Ascending aorta (tissue), 2 donors: Measurements from ENCODE around the gene NPR3. TPM values are rescaled to one million over a fixed set of nuclear protein-coding genes. Genes with fewer than 3 reads are reported as not detected.

Source experiments
- DNase-seq, 2 donors: peaks; one replicate each; pipeline ENCODE4 v3.0.0-alpha.2; 2019; ENCODE audit warnings: low spot score in 2 of 2
- H3K27ac ChIP-seq, 2 donors: fragments of 200-600 bp; sonication (generic); one replicate each; pipeline ENCODE4 v1.5.1; 2016 to 2017; ENCODE audit warnings: mild to moderate bottlenecking in 1 of 2
- H3K27me3 ChIP-seq: fragments of 200-600 bp; sonication (generic); one replicate; pipeline ENCODE4 v1.5.1; 2017
- H3K36me3 ChIP-seq, 2 donors: fragments of 200-600 bp; sonication (generic); one replicate each; pipeline ENCODE4 v1.5.1; 2016
- H3K4me1 ChIP-seq, 2 donors: fragments of 200-600 bp; sonication (generic); one replicate each; pipeline ENCODE4 v1.5.1; 2016 to 2017; ENCODE audit warnings: mild to moderate bottlenecking in 1 of 2
- H3K4me3 ChIP-seq, 2 donors: fragments of 200-600 bp; sonication (generic); one replicate each; pipeline ENCODE4 v1.5.1; 2016 to 2017; ENCODE audit warnings: mild to moderate bottlenecking in 1 of 2
- H3K9me3 ChIP-seq, 2 donors: fragments of 200-600 bp; sonication (generic); one replicate each; pipeline ENCODE4 v1.5.1; 2016
- CTCF ChIP-seq, 3 experiments: fragments of 200-600 bp in 2 of 3; fragments of 450-650 bp in 1 of 3; sonication (generic) in 2 of 3; IDR thresholded peaks; one replicate each; pipeline ENCODE4 v1.5.1; 2016 to 2019; ENCODE audit warnings: antibody characterized with exemption in 3 of 3, mild to moderate bottlenecking in 1 of 3, moderate library complexity in 1 of 3
- intact Hi-C: fragments of 100-400 bp; cut with DNase I; formaldehyde crosslinking; loops from one replicate; pipeline ENCODE4 v1.15.1; 2023
- total RNA-seq: library from RNA; depleted of rRNA; stranded (reverse); fragments of >200 nt; gene quantifications from one replicate; pipeline ENCODE4 v1.1.0, GENCODE V29; 2016

Gene NPR3
- total RNA-seq, 1 donor from 2014 or later: 3.5 TPM

- H3K36me3 ChIP-seq: no peaks in the 10 kb centered on the region
- no peak for TF ChIP-seq CTCF (IDR thresholded peaks at IDR 0.05)
These were observed 97.7 kb downstream of the NPR3 start for GRCh38 chr5:32808783-32809182.

GRCh38 chr5:32810804-32811203 lies 99.7 kb downstream of the NPR3 start:
- Histone ChIP-seq H3K27me3 (no peaks in the 10 kb centered on the region), H3K4me3 (no peak overlapping the region), H3K4me1 (peaks cover 0 to 25% of the 10 kb centered on the region in 2 donors), H3K9me3 (no peaks in the 10 kb centered on the region), H3K27ac (peak overlapping the region in 1 of 2 donors; percentile 64), H3K36me3 (no peaks in the 10 kb centered on the region)
- TF ChIP-seq CTCF (IDR thresholded peaks at IDR 0.05): no peak
- intact Hi-C loops: loop anchor here (2.0 to 5.0 kb wide), 4 partner anchors 41 to 119 kb away; partner anchors contain the start of gene NPR3
- DNase-seq: peak in 1 of 2 donors; percentile 82

More at GRCh38 chr5:32808783-32809182, 97.7 kb downstream of the NPR3 start:
- Histone ChIP-seq H3K4me3 (no peak overlapping the region), H3K27me3 (no peaks in the 10 kb centered on the region), H3K9me3 (no peaks in the 10 kb centered on the region), H3K4me1 (peaks cover 0 to 18% of the 10 kb centered on the region in 2 donors), H3K27ac (no peak overlapping the region)
- DNase-seq: no peak
- intact Hi-C loops: no loop called here

- no peaks in the 10 kb centered on the region for H3K9me3 ChIP-seq
- no peaks in the 10 kb centered on the region for H3K27me3 ChIP-seq
- no peaks in the 10 kb centered on the region for H3K36me3 ChIP-seq
- no peak overlapping the region for H3K4me3 ChIP-seq
- TF ChIP-seq CTCF (IDR thresholded peaks at IDR 0.05): no peak
- no peak for DNase-seq
- H3K4me1 ChIP-seq: peaks cover 0 to 22% of the 10 kb centered on the region in 2 donors
- intact Hi-C loops: loop anchor here (5.0 kb wide), 3 partner anchors 40 to 120 kb away; no protein-coding TSS in a partner anchor
- H3K27ac ChIP-seq: no peak overlapping the region
These were observed 101.3 kb downstream of the NPR3 start for GRCh38 chr5:32812399-32812798.

- intact Hi-C loops: loop anchor here (5.0 kb wide), 3 partner anchors 38 to 122 kb away; no protein-coding TSS in a partner anchor
- H3K9me3 ChIP-seq: no peaks in the 10 kb centered on the region
- peaks cover 0 to 22% of the 10 kb centered on the region in 2 donors for H3K4me1 ChIP-seq
- no peaks in the 10 kb centered on the region for H3K27me3 ChIP-seq
- no peak for TF ChIP-seq CTCF (IDR thresholded peaks at IDR 0.05)
- H3K36me3 ChIP-seq: no peaks in the 10 kb centered on the region
- H3K4me3 ChIP-seq: no peak overlapping the region
- no peak for DNase-seq
- H3K27ac ChIP-seq: no peak overlapping the region
These were observed 103.0 kb downstream of the NPR3 start for GRCh38 chr5:32814141-32814540.

GRCh38 chr5:32814620-32815019 lies 103.5 kb downstream of the NPR3 start:
- DNase-seq: no peak
- Histone ChIP-seq H3K4me3 (no peak overlapping the region), H3K27ac (peak overlapping the region; percentile 22 to 52), H3K27me3 (no peaks in the 10 kb centered on the region), H3K36me3 (no peaks in the 10 kb centered on the region), H3K4me1 (peaks cover 0 to 22% of the 10 kb centered on the region in 2 donors), H3K9me3 (no peaks in the 10 kb centered on the region)
- intact Hi-C loops: loop anchor here (5.0 kb wide), 3 partner anchors 38 to 122 kb away; no protein-coding TSS in a partner anchor
- no peak for TF ChIP-seq CTCF (IDR thresholded peaks at IDR 0.05)

GRCh38 chr5:32827981-32828380 lies 116.9 kb downstream of the NPR3 start:
- Histone ChIP-seq H3K4me3 (no peak overlapping the region), H3K27me3 (no peaks in the 10 kb centered on the region), H3K27ac (no peak overlapping the region), H3K4me1 (peaks cover 0 to 3% of the 10 kb centered on the region in 2 donors), H3K36me3 (no peaks in the 10 kb centered on the region), H3K9me3 (no peaks in the 10 kb centered on the region)
- TF ChIP-seq CTCF (IDR thresholded peaks at IDR 0.05): no peak
- DNase-seq: no peak
- intact Hi-C loops: no loop called here
